Iris pigment epithelial cell (primary cell): ENCODE measurements around the gene MCOLN1.

Experiments
- DNase-seq: peaks from one replicate; pipeline ENCODE4 v3.0.0-alpha.2; 2011; ENCODE audit warnings: low read depth

MCOLN1 gene

DNA sequence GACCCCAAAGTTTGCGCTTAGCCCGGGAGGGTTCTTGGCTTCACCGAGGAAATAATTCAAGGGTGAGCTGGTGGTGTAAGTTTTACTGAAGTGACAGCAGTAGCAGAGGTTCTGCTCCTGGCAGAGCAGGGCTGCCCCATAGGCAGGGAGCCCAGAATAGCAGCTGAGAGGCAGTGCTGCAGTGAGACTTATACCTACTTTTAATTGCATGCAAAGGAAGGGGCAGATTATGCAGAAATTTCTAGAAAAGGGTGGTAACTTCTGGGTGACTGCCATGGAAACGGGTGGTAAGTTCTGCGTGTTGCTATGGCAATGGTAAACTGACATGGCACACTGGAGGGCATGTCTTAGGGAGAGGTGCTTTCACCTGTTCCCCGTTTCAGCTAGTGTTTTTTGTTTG lies 55.7 kb downstream of the MCOLN1 start:
- DNase-seq: no peak

DNA sequence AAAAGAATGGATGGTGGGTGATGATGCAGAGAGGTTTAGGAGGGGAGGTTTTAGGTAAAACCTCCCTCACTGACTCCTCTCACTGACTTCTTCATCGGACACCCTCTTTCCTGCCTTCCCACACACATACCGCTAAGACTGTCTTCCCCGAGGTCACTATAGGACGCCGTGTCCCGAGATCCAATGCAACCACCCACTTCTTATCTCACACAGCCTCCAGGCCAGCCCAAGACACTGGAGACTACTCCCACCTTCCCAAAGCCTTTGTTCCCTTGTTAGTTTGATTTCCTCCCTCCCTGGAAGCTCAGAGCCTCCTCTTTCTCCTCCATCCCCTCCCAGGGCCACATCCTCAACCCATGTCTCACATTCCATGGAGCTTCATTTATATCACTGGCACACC lies 56.8 kb downstream of the MCOLN1 start:
- no peak for DNase-seq

DNA sequence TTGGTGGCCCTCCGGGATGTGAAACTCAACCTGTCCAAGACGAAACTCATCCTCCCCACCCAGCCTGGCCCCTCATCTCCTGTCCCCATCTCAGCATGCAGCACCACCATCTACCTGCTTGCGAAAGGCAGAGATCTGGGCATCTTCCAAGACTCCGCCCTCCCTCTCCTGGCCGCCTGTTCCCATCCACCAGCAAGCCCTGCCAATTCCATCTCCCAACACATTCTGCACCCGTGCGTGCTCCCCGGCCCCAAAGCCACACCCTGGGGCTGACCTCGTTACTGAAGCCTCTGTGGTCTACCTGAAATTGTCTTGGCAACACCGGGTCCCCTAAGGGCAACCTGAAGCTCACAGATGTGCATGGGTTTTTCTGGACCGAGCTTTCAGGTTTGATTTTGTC lies 60.0 kb downstream of the MCOLN1 start:
- DNase-seq: no peak
